Measurements from ENCODE around the gene DARS2. TPM values are rescaled to one million over a fixed set of nuclear protein-coding genes. Genes with fewer than 3 reads are reported as not detected.

Gene DARS2
- total RNA-seq, 1 experiment from 2014 or later, result 18.3 TPM

DNA sequence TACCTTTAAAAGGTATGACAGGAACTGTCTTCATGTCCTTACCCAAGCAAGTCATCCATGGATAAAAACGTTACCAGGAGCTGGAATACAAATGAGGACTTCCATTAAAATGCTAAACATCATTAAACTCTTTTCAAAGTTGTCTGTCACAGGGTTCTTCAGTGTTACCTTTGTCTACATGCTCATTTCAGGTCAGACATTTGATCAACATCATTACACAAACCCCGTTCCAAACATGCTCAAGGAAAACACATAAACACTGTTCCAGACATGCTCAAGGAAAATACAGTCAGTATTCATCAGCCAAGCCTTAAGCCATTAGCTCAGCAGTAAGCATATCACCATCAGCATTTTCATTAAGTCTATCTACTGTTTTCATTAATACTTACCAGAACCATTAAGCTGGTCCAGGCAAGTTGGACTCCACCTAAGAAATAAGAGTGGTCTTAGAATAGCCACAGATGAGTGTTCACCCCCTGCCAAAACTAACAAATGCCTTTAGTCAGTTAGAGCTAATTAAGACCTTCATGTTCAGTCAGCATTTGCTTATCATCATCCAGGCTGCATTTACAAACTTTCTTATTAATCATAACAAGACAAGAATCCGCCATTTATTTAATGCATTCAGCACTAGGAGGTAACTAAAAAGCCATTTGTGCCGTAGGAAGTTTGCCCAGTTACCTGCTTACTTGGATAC is 41.1 kb downstream of the DARS2 start:
- Histone ChIP-seq H3F3A (ENCODE audit: insufficient read depth, low read depth) (peaks cover 74% of the 10 kb centered on the region), H2AFZ (no peak overlapping the region), H3K36me3 (ENCODE audit: low read depth) (peaks cover 49% of the 10 kb centered on the region), H3K4me1 (replicated peaks; ENCODE audit: insufficient read depth) (peaks cover 37% of the 10 kb centered on the region), H3K4me3 (peak overlapping the region; percentile 95), H4K20me1 (ENCODE audit: insufficient read depth) (peaks cover 52% of the 10 kb centered on the region), H3K79me2 (ENCODE audit: low read depth) (peaks cover 34% of the 10 kb centered on the region), H3K27ac (peak overlapping the region; percentile 91), H3K9me3 (ENCODE audit: insufficient read depth, low read depth) (no peaks in the 10 kb centered on the region), H3K9me2 (ENCODE audit: insufficient read depth) (no peaks in the 10 kb centered on the region), H3K27me3 (ENCODE audit: insufficient read depth, low read depth) (no peaks in the 10 kb centered on the region), H3K4me2 (peak overlapping the region; percentile 96)
- DNase-seq, result no peak
- TF ChIP-seq EZH2 (IDR thresholded peaks at IDR 0.05; ENCODE audit: low read depth), result no peak
- TF ChIP-seq, protein P1, sequence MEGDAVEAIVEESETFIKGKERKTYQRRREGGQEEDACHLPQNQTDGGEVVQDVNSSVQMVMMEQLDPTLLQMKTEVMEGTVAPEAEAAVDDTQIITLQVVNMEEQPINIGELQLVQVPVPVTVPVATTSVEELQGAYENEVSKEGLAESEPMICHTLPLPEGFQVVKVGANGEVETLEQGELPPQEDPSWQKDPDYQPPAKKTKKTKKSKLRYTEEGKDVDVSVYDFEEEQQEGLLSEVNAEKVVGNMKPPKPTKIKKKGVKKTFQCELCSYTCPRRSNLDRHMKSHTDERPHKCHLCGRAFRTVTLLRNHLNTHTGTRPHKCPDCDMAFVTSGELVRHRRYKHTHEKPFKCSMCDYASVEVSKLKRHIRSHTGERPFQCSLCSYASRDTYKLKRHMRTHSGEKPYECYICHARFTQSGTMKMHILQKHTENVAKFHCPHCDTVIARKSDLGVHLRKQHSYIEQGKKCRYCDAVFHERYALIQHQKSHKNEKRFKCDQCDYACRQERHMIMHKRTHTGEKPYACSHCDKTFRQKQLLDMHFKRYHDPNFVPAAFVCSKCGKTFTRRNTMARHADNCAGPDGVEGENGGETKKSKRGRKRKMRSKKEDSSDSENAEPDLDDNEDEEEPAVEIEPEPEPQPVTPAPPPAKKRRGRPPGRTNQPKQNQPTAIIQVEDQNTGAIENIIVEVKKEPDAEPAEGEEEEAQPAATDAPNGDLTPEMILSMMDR (conservative IDR thresholded peaks at IDR 0.05), result no peak
- intact Hi-C loops (cut with micrococcal nuclease; ENCODE audit: unreplicated experiment), result loop anchor here (5.0 to 10.0 kb wide), 3 partner anchors 209 to 1331 kb away; partner anchors contain the start of genes RABGAP1L and SUCO
- BruUV-seq (replicated peaks), result no TSS peak
- CTCF ChIA-PET, result interaction anchor here (0.6 kb wide), 1 partner anchor 883 kb away, joined by 5 read pairs; no protein-coding TSS in a partner anchor
- POLR2A ChIA-PET (ENCODE audit: unreplicated experiment), result interaction anchor here (0.6 to 0.7 kb wide), 4 partner anchors 27 to 448 kb away, joined by 3 to 11 read pairs (median 4); no protein-coding TSS in a partner anchor

GRCh38 chr1:173866413-173867115 is 42.1 kb downstream of the DARS2 start:
- BruUV-seq (replicated peaks), result no TSS peak
- Histone ChIP-seq H3F3A (ENCODE audit: insufficient read depth, low read depth) (peaks cover 65% of the 10 kb centered on the region), H3K4me1 (replicated peaks; ENCODE audit: insufficient read depth) (peaks cover 37% of the 10 kb centered on the region), H3K36me3 (ENCODE audit: low read depth) (peaks cover 49% of the 10 kb centered on the region), H3K27me3 (ENCODE audit: insufficient read depth, low read depth) (no peaks in the 10 kb centered on the region), H2AFZ (no peak overlapping the region), H4K20me1 (ENCODE audit: insufficient read depth) (peaks cover 52% of the 10 kb centered on the region), H3K79me2 (ENCODE audit: low read depth) (peaks cover 34% of the 10 kb centered on the region), H3K9me3 (ENCODE audit: insufficient read depth, low read depth) (no peaks in the 10 kb centered on the region), H3K27ac (peak overlapping the region; percentile 91), H3K4me2 (peak overlapping the region; percentile 96), H3K4me3 (peak overlapping the region; percentile 95), H3K9me2 (ENCODE audit: insufficient read depth) (no peaks in the 10 kb centered on the region)
- POLR2A ChIA-PET (ENCODE audit: unreplicated experiment), result interaction anchor here (0.7 kb wide), 1 partner anchor 449 kb away, joined by 11 read pairs; no protein-coding TSS in a partner anchor
- DNase-seq, result no peak
- intact Hi-C loops (cut with micrococcal nuclease; ENCODE audit: unreplicated experiment), result loop anchor here (5.0 to 10.0 kb wide), 3 partner anchors 208 to 1332 kb away; partner anchors contain the start of genes RABGAP1L and SUCO
- TF ChIP-seq EZH2 (IDR thresholded peaks at IDR 0.05; ENCODE audit: low read depth), result no peak
- TF ChIP-seq, protein P1 (conservative IDR thresholded peaks at IDR 0.05), result no peak
- CTCF ChIA-PET, result no interaction called here

GRCh38 chr1:173867141-173867752 is 42.8 kb downstream of the DARS2 start:
- ChIA-PET CTCF (no interaction called here), POLR2A (ENCODE audit: unreplicated experiment) (no interaction called here)
- Histone ChIP-seq H4K20me1 (ENCODE audit: insufficient read depth) (peaks cover 49% of the 10 kb centered on the region), H3K4me3 (peak overlapping the region; percentile 95), H2AFZ (no peak overlapping the region), H3K27ac (peak overlapping the region; percentile 91), H3K4me1 (replicated peaks; ENCODE audit: insufficient read depth) (peaks cover 37% of the 10 kb centered on the region), H3K9me3 (ENCODE audit: insufficient read depth, low read depth) (no peaks in the 10 kb centered on the region), H3K27me3 (ENCODE audit: insufficient read depth, low read depth) (no peaks in the 10 kb centered on the region), H3K79me2 (ENCODE audit: low read depth) (peaks cover 34% of the 10 kb centered on the region), H3K4me2 (peak overlapping the region; percentile 96), H3F3A (ENCODE audit: insufficient read depth, low read depth) (peaks cover 58% of the 10 kb centered on the region), H3K36me3 (ENCODE audit: low read depth) (peaks cover 49% of the 10 kb centered on the region), H3K9me2 (ENCODE audit: insufficient read depth) (no peaks in the 10 kb centered on the region)
- intact Hi-C loops (cut with micrococcal nuclease; ENCODE audit: unreplicated experiment), result loop anchor here (5.0 to 10.0 kb wide), 3 partner anchors 208 to 1332 kb away; partner anchors contain the start of genes RABGAP1L and SUCO
- BruUV-seq (replicated peaks), result TSS peak; percentile 55
- no peak for DNase-seq
- no peak for TF ChIP-seq EZH2 (IDR thresholded peaks at IDR 0.05; ENCODE audit: low read depth)
- TF ChIP-seq, protein P1 (conservative IDR thresholded peaks at IDR 0.05), result no peak
